ENCODE results near the gene GSTO2.

DNA sequence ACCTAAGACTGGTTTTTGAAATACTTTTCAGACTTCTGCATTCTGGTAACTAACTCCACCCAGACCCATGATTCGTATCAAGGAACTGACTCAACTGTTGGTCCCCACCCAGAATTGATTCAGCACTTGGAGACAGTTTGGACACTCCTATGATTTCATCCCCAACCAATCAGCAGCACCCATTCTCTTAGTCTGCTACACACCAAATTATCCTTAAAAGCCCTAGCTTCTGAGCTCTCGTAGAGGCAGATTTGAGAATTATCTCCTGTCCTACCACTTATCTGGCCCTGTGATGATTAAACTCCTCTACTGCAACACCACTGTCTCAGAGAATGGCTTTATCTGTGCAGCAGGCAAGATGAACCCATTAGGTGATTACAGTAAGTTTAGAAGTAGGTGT lies 22.0 kb upstream of the GSTO2 start:
- no peak for TF ChIP-seq MAFG (CRISPR knock-in tag; IDR thresholded peaks at IDR 0.05)
- TF ChIP-seq YY1 (IDR thresholded peaks at IDR 0.05; ENCODE audit: insufficient read depth, insufficient replicate concordance, low read depth, low read length), result no peak

Data from HepG2 (cell line).